Prostate gland (tissue), 2 donors: ENCODE data around the gene GNB3. TPM values are rescaled to one million over a fixed set of nuclear protein-coding genes. Genes with fewer than 3 reads are reported as not detected.
A peak's percentile ranks its signal among the peaks of the same experiment; 100 is the strongest.

Experiments
- DNase-seq: peaks from one replicate; pipeline ENCODE4 v3.0.0-alpha.2; 2019; ENCODE audit warnings: low spot score
- H3K27ac ChIP-seq, 2 donors: fragments of 200-600 bp; sonication (generic); 2 replicates each; pipeline ENCODE4 v1.5.1; 2017 to 2019
- H3K27me3 ChIP-seq: fragments of 200-600 bp; sonication (generic); replicated peaks from 2 replicates; pipeline ENCODE4 v1.5.1; 2019; ENCODE audit not compliant: insufficient read depth
- H3K36me3 ChIP-seq, 2 donors: fragments of 200-600 bp; sonication (generic); 1 replicate in 1 of 2; 2 replicates in 1 of 2; pipeline versions ENCODE4 v1.5.1 to v1.8.1; 2017 to 2019
- H3K4me1 ChIP-seq: fragments of 200-600 bp; sonication (generic); replicated peaks from 2 replicates; pipeline ENCODE4 v1.5.1; 2019
- H3K4me3 ChIP-seq, 2 donors: fragments of 200-600 bp; sonication (generic); 2 replicates each; pipeline ENCODE4 v1.5.1; 2017 to 2019
- H3K9me3 ChIP-seq: fragments of 200-600 bp; sonication (generic); 2 replicates; pipeline ENCODE4 v1.5.1; 2017
- CTCF ChIP-seq, 4 experiments: fragments of 200-600 bp in 2 of 4; fragments of 450-650 bp in 2 of 4; sonication (generic) in 2 of 4; IDR thresholded peaks; 1 replicate in 3 of 4; 2 replicates in 1 of 4; pipeline ENCODE4 v1.5.1; 2016 to 2019; ENCODE audit warnings: antibody characterized with exemption in 4 of 4, mild to moderate bottlenecking in 2 of 4, moderate library complexity in 2 of 4
- POLR2A ChIP-seq: fragments of 450-650 bp; IDR thresholded peaks from one replicate; pipeline ENCODE4 v1.6.1; 2016; ENCODE audit warnings: antibody characterized with exemption, mild to moderate bottlenecking
- POLR2AphosphoS5 ChIP-seq: sonication (generic); formaldehyde crosslinking; IDR thresholded peaks from one replicate; pipeline ENCODE4 v1.6.1; 2017; ENCODE audit warnings: antibody characterized with exemption
- WGBS: methylation state at CpG from one replicate; pipeline ENCODE4 v1.1.5; 2018; 5-methylcytosine and 5-hydroxymethylcytosine counted together
- intact Hi-C: fragments of 100-400 bp; cut with DNase I; formaldehyde crosslinking; loops from one replicate; pipeline ENCODE4 v1.14.2; 2022
- total RNA-seq, 2 donors: library from RNA; depleted of rRNA; stranded (reverse); fragments of >200 nt; gene quantifications; one replicate each; pipeline ENCODE4 v1.1.0, GENCODE V29; 2016

GNB3 gene
- total RNA-seq, 2 donors from 2014 or later, result 2.3 to 2.4 TPM

GRCh38 chr12:6851921-6852650 is 11.4 kb downstream of the GNB3 start, which contains the start of gene USP5:
TSS of gene USP5 (plus strand) at chr12:6852150. CDS start at chr12:6852180, 30 bp downstream.
- no peaks in the 10 kb centered on the region for H3K27me3 ChIP-seq
- no peaks in the 10 kb centered on the region for H3K9me3 ChIP-seq
- DNase-seq, result peak; percentile 99
- peaks cover 0 to 5% of the 10 kb centered on the region in 2 donors for H3K36me3 ChIP-seq
- intact Hi-C loops, result no loop called here
- H3K27ac ChIP-seq, result peak within 1 kb of the TSS; percentile 83 to 95
- WGBS, result under 1% methylated on average over 58 of the region's 65 CpGs
- H3K4me1 ChIP-seq, result peaks cover 12% of the 10 kb centered on the region
- peak within 1 kb of the TSS; percentile 38 to 76 for H3K4me3 ChIP-seq
- peak; percentile 23 for TF ChIP-seq POLR2A
- TF ChIP-seq CTCF (IDR thresholded peaks at IDR 0.05), result peak in 2 of 4 experiments; percentile 41 to 42
- peak; percentile 92 for TF ChIP-seq POLR2AphosphoS5

- H3K4me1 ChIP-seq, result peaks cover 12% of the 10 kb centered on the region
- H3K27me3 ChIP-seq, result no peaks in the 10 kb centered on the region
- DNase-seq, result no peak
- no peak for TF ChIP-seq POLR2AphosphoS5
- no peak for TF ChIP-seq POLR2A
- no peak for TF ChIP-seq CTCF (IDR thresholded peaks at IDR 0.05)
- peak overlapping the region; percentile 38 to 76 for H3K4me3 ChIP-seq
- no peaks in the 10 kb centered on the region for H3K9me3 ChIP-seq
- intact Hi-C loops, result no loop called here
- WGBS, result 2% methylated on average over 18 of the region's 18 CpGs
- peaks cover 0 to 11% of the 10 kb centered on the region in 2 donors for H3K36me3 ChIP-seq
- H3K27ac ChIP-seq, result peak overlapping the region; percentile 66 to 83
Observed at GRCh38 chr12:6852651-6853354, 12.1 kb downstream of the GNB3 start.

- 52% methylated on average over 1 of the region's 1 CpG for WGBS
- peak overlapping the region in 1 of 2 donors; percentile 66 for H3K27ac ChIP-seq
Observed at GRCh38 chr12:6853626-6854025, 12.9 kb downstream of the GNB3 start.

GRCh38 chr12:6854036-6854435 is 13.3 kb downstream of the GNB3 start:
- H3K27ac ChIP-seq, result peak overlapping the region in 1 of 2 donors; percentile 66
- no peak for DNase-seq

More at GRCh38 chr12:6853626-6854025, 12.9 kb downstream of the GNB3 start:
- intact Hi-C loops, result no loop called here
- no peaks in the 10 kb centered on the region for H3K9me3 ChIP-seq
- DNase-seq, result no peak
- H3K27me3 ChIP-seq, result no peaks in the 10 kb centered on the region
- no peak overlapping the region for H3K4me3 ChIP-seq
- peaks cover 12% of the 10 kb centered on the region for H3K4me1 ChIP-seq
- TF ChIP-seq CTCF (IDR thresholded peaks at IDR 0.05), result no peak
- TF ChIP-seq POLR2A, result no peak
- no peak for TF ChIP-seq POLR2AphosphoS5
- H3K36me3 ChIP-seq, result peaks cover 0 to 11% of the 10 kb centered on the region in 2 donors

More at GRCh38 chr12:6854036-6854435, 13.3 kb downstream of the GNB3 start:
- H3K4me1 ChIP-seq, result peaks cover 12% of the 10 kb centered on the region
- intact Hi-C loops, result no loop called here
- no peaks in the 10 kb centered on the region for H3K27me3 ChIP-seq
- WGBS, result 69% methylated on average over 6 of the region's 6 CpGs
- no peaks in the 10 kb centered on the region for H3K9me3 ChIP-seq
- TF ChIP-seq POLR2A, result no peak
- no peak for TF ChIP-seq POLR2AphosphoS5
- TF ChIP-seq CTCF (IDR thresholded peaks at IDR 0.05), result no peak
- H3K36me3 ChIP-seq, result peaks cover 0 to 11% of the 10 kb centered on the region in 2 donors
- no peak overlapping the region for H3K4me3 ChIP-seq
